Choroid plexus epithelial cell (primary cell): Measurements from ENCODE around the gene PLCH1.
A peak's percentile ranks its signal among the peaks of the same experiment; 100 is the strongest.

Experiments
- DNase-seq: peaks from one replicate; pipeline ENCODE4 v3.0.0-alpha.2; 2010; ENCODE audit warnings: low read depth
- H3K4me3 ChIP-seq: 2 replicates; pipeline ENCODE4 v1.5.1; 2011; ENCODE audit warnings: low read depth, mild to moderate bottlenecking, control low read depth, low read length, moderate library complexity
- TF ChIP-seq, protein P1 (sequence below): conservative IDR thresholded peaks from 2 replicates; pipeline ENCODE4 v1.5.1; 2011; ENCODE audit warnings: low read depth, mild to moderate bottlenecking, control low read depth, inconsistent platforms, low read length, moderate library complexity

PLCH1 gene

DNA sequence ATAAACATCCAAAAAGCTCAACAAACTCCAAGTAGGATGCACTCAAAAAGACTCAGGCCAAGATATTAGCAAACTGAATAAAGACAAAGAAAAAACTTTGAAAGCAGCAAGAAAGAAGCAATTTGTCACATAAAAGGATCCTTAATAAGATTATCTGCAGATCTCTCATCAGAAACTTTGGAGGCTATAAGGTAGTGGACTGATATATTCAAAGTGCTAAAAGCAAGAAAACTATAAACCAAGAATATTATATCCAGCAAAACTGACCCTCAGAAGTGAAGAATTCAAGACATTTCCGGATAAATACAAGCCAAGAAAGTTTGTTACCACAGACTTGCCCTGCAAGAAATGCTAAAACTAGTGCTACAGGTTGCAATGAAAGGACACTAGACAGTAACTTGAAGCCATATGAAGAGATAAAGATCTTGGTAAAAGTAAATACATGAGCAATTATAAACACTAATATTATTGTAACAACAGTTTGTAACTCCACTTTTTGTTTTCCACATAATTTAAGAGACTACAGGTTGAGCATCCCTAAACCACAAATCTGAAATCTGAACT, 37.6 kb upstream of the PLCH1 start:
- DNase-seq: no peak
- TF ChIP-seq, protein P1, sequence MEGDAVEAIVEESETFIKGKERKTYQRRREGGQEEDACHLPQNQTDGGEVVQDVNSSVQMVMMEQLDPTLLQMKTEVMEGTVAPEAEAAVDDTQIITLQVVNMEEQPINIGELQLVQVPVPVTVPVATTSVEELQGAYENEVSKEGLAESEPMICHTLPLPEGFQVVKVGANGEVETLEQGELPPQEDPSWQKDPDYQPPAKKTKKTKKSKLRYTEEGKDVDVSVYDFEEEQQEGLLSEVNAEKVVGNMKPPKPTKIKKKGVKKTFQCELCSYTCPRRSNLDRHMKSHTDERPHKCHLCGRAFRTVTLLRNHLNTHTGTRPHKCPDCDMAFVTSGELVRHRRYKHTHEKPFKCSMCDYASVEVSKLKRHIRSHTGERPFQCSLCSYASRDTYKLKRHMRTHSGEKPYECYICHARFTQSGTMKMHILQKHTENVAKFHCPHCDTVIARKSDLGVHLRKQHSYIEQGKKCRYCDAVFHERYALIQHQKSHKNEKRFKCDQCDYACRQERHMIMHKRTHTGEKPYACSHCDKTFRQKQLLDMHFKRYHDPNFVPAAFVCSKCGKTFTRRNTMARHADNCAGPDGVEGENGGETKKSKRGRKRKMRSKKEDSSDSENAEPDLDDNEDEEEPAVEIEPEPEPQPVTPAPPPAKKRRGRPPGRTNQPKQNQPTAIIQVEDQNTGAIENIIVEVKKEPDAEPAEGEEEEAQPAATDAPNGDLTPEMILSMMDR: no peak
- H3K4me3 ChIP-seq: no peak overlapping the region

DNA sequence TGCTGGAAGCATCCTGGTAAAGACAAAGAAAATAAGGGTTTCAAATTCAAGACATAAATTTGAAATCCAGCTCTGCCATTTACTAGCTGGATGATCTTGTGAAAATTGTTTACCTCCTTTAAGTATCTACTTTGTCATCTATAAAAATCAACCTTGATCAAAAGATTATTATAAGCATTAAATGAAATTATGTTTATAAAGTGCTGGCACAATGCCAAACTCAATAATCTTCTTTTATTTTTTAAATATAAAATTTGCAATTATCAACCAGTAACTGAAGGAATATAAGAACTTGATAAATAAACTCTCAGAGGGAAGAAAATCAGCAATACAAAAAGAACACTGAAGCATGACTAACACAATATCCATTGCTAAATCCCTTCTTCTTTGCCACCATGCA, 35.4 kb upstream of the PLCH1 start:
- no peak for DNase-seq
- no peak overlapping the region for H3K4me3 ChIP-seq
- TF ChIP-seq, protein P1: no peak

DNA sequence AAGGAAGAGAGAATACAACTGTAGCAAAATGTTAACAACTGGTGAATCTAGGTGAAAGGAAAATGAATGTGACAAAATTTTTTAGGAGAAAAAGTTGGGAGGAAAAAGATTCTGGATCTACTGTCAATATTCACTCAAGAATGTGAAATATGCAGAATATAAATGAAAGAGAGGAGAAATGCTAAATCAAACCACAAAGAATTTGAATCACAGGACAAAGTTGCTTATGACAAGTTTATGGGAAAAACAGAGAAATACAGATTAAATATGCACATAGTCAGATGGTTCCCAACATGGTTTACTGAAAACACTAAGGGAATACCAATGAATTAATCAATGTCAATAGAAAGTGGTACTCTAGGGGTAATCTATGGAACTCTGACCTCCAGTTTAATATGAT, 33.6 kb upstream of the PLCH1 start:
- peak; percentile 57 for DNase-seq
- no peak overlapping the region for H3K4me3 ChIP-seq
- TF ChIP-seq, protein P1: no peak

DNA sequence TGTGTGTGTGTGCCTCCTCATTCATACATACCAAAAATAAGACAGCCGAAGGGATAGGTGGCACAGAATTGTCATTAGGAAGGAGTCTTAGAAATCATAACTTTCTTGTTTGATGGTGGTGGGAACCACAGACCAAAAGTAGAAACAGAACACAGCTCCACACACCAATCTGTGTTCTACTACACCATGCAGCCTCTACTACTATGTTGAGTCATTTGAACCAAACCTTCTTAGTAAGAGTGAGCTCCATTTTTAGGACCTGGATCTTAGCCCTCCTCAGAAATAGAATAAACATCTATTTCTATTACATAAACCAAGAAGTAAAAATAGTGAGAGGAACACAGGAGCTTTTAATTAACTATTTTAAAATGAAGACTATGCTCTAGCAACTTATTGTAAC, 27.9 kb upstream of the PLCH1 start:
- H3K4me3 ChIP-seq: no peak overlapping the region
- TF ChIP-seq, protein P1: no peak
- no peak for DNase-seq

DNA sequence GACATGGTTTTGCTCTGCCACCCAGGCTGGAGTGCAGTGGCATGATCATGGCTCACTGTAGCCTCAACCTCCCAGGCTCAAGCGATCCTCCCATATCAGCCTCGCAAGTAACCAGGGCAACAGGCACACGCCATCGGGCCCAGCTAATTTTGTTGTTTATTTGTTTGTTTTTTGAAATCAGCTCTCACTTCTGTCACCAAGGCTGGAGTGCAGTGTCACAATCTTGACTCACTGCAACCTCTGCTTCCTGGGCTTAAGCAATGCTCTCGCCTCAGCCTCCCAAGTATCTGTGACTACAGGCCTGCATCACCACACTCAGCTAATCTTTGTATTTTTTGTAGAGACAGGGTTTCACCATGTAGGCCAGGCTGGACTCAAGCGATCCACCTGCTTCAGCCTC, 26.3 kb upstream of the PLCH1 start:
- no peak overlapping the region for H3K4me3 ChIP-seq
- DNase-seq: no peak
- TF ChIP-seq, protein P1: no peak

DNA sequence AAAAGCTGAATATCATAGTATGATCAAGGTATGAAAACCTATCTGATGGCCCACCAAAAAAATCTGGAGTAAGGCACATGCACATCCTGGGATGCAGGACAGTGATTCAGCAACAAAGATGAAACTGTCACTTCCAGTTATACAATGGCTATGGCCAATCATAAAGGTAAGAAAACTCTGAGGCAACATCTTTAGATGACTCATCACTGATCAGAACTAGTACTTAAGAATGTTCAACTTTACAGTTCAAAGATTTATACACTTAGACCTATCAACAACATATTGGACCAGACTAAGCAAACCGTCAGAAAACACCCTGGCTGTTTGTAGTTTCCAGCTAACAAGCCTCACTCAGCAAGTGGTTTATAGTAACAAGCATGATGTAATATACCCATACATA, 21.3 kb upstream of the PLCH1 start:
- H3K4me3 ChIP-seq: no peak overlapping the region
- TF ChIP-seq, protein P1: no peak
- peak; percentile 49 for DNase-seq

DNA sequence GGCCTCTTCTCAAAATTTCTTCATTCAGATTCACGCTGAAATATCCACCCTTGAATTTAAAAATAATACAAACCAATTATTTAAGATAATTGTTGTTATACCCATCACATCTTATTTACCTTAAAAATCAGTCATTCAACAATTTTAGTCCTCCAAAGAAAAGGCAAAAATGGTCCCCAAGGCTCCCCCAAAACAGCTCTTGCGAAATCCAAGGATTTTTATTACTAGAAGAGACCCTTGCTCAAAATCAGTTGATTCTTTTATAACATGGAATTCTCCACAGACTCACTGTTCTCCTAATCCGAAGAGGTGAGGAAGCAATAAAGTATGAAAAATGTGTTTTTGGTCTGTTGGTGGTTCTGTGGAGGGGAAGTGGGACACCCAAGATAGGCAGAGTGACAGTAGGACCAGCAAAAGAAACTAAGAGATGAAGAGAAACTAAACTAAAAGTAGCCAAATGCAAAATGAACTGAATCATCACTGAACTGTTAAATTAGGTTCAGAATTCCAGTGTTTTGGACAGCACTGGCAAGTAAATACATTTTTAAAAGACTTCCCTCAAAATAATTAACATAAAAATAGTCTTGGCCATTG, 19.1 kb upstream of the PLCH1 start:
- no peak for DNase-seq
- TF ChIP-seq, protein P1: no peak
- no peak overlapping the region for H3K4me3 ChIP-seq
